Measurements from ENCODE around the gene JPH4.

JPH4 gene

GRCh38 chr14:23522643-23523198, 55.9 kb downstream of the JPH4 start:
- no peak for DNase-seq

- DNase-seq = no peak
Measured at GRCh38 chr14:23521785-23522640, 56.6 kb downstream of the JPH4 start.

- DNase-seq = no peak
Measured at GRCh38 chr14:23520899-23521533, 57.6 kb downstream of the JPH4 start.

GRCh38 chr14:23518709-23519108, 59.9 kb downstream of the JPH4 start:
- no peak for DNase-seq

Measured in activated naive CD4-positive, alpha-beta T cell treated with Interleukin-2 at 50 U/mL for 16 hours (primary cell).